ENCODE measurements around the gene PRSS48.
"Not testable (repeated sequence)": the region's sequence is repeated elsewhere in the genome, so short reads cannot be mapped to it uniquely, and the experiment has no call there.

Gene PRSS48

GRCh38 chr4:151276787-151277562, at the start of gene PRSS48:
Gene PRSS48 (plus strand): TSS chr4:151277161. CDS start chr4:151277173, 12 bp downstream.
- DNase-seq (ENCODE audit: low read depth), result peak; percentile 1

GRCh38 chr4:151227172-151227571, 49.8 kb upstream of the PRSS48 start:
- DNase-seq (ENCODE audit: low read depth), result no peak

GRCh38 chr4:151227731-151228130, 49.2 kb upstream of the PRSS48 start:
- no peak for DNase-seq (ENCODE audit: low read depth)

GRCh38 chr4:151228189-151229119, 48.5 kb upstream of the PRSS48 start:
- no peak for DNase-seq (ENCODE audit: low read depth)

GRCh38 chr4:151231915-151232595, 44.9 kb upstream of the PRSS48 start:
- no peak for DNase-seq (ENCODE audit: low read depth)

GRCh38 chr4:151233600-151233999, 43.4 kb upstream of the PRSS48 start:
- DNase-seq (ENCODE audit: low read depth), result no peak

GRCh38 chr4:151235373-151235772, 41.6 kb upstream of the PRSS48 start:
- DNase-seq (ENCODE audit: low read depth), result not testable (repeated sequence)

GRCh38 chr4:151236036-151236435, 40.9 kb upstream of the PRSS48 start:
- no peak for DNase-seq (ENCODE audit: low read depth)

GRCh38 chr4:151238477-151238876, 38.5 kb upstream of the PRSS48 start:
- no peak for DNase-seq (ENCODE audit: low read depth)

- no peak for DNase-seq (ENCODE audit: low read depth)
Measured at GRCh38 chr4:151239608-151240007, 37.4 kb upstream of the PRSS48 start.

GRCh38 chr4:151242305-151242704, 34.7 kb upstream of the PRSS48 start:
- DNase-seq (ENCODE audit: low read depth), result no peak

GRCh38 chr4:151246742-151247141, 30.2 kb upstream of the PRSS48 start:
- no peak for DNase-seq (ENCODE audit: low read depth)

- no peak for DNase-seq (ENCODE audit: low read depth)
Measured at GRCh38 chr4:151247395-151247794, 29.6 kb upstream of the PRSS48 start.

- DNase-seq (ENCODE audit: low read depth), result no peak
Measured at GRCh38 chr4:151248519-151248918, 28.4 kb upstream of the PRSS48 start.

- no peak for DNase-seq (ENCODE audit: low read depth)
Measured at GRCh38 chr4:151250706-151251105, 26.3 kb upstream of the PRSS48 start.

- no peak for DNase-seq (ENCODE audit: low read depth)
Measured at GRCh38 chr4:151251603-151252304, 25.2 kb upstream of the PRSS48 start.

GRCh38 chr4:151255226-151255625, 21.7 kb upstream of the PRSS48 start:
- DNase-seq (ENCODE audit: low read depth), result not testable (repeated sequence)

- not testable (repeated sequence) for DNase-seq (ENCODE audit: low read depth)
Measured at GRCh38 chr4:151255680-151256079, 21.3 kb upstream of the PRSS48 start.

- DNase-seq (ENCODE audit: low read depth), result no peak
Measured at GRCh38 chr4:151256134-151256533, 20.8 kb upstream of the PRSS48 start.

GRCh38 chr4:151257704-151258103, 19.3 kb upstream of the PRSS48 start:
- DNase-seq (ENCODE audit: low read depth), result no peak

GRCh38 chr4:151259752-151260151, 17.2 kb upstream of the PRSS48 start:
- DNase-seq (ENCODE audit: low read depth), result no peak

GRCh38 chr4:151260526-151260925, 16.4 kb upstream of the PRSS48 start:
- DNase-seq (ENCODE audit: low read depth), result no peak
